Right renal cortex interstitium (tissue), 3 donors: ENCODE measurements around the gene FADS2. TPM values are rescaled to one million over a fixed set of nuclear protein-coding genes. Genes with fewer than 3 reads are reported as not detected.

Experiments
- DNase-seq, 3 donors: peaks; one replicate each; pipeline ENCODE4 v3.0.0-alpha.2; 2013; ENCODE audit warnings: low read depth in 3 of 3, low spot score in 2 of 3
- polyA plus RNA-seq, 3 donors: library from polyadenylated mRNA; unstranded; fragments of 120-200 nt; gene quantifications; one replicate each; pipeline ENCODE4 v1.2.1, GENCODE V29; 2013; ENCODE audit not compliant: insufficient read length in 3 of 3

Gene FADS2
- polyA plus RNA-seq: 100 to 1,000 TPM in 1 of 3 donors, 10 to 100 TPM in 2; 81.6 to 105 (median 98.8) TPM

GRCh38 chr11:61827571-61828378, at the start of gene FADS2:
TSS of gene FADS2 (plus strand) at chr11:61828300. CDS start at chr11:61828391, 91 bp downstream.
- peak in 2 of 3 donors; percentile 81 to 85 for DNase-seq

- DNase-seq: no peak
Measured at GRCh38 chr11:61778357-61778886, 49.7 kb upstream of the FADS2 start.

GRCh38 chr11:61778920-61779650, 49.0 kb upstream of the FADS2 start:
- no peak for DNase-seq

- DNase-seq: no peak
Measured at GRCh38 chr11:61779666-61780525, 48.2 kb upstream of the FADS2 start.

- DNase-seq: no peak
Measured at GRCh38 chr11:61780581-61781162, 47.4 kb upstream of the FADS2 start.

GRCh38 chr11:61781585-61781984, 46.5 kb upstream of the FADS2 start:
- no peak for DNase-seq

GRCh38 chr11:61782299-61782698, 45.8 kb upstream of the FADS2 start:
- no peak for DNase-seq

GRCh38 chr11:61782841-61783240, 45.3 kb upstream of the FADS2 start:
- no peak for DNase-seq

- DNase-seq: no peak
Measured at GRCh38 chr11:61783717-61784505, 44.2 kb upstream of the FADS2 start.

GRCh38 chr11:61784506-61784805, 43.6 kb upstream of the FADS2 start:
- no peak for DNase-seq

GRCh38 chr11:61785837-61786402, 42.2 kb upstream of the FADS2 start:
- no peak for DNase-seq

GRCh38 chr11:61787928-61788491, 40.1 kb upstream of the FADS2 start:
- DNase-seq: no peak

- peak; percentile 79 to 83 (median 82) for DNase-seq
Measured at GRCh38 chr11:61791737-61792309, 36.3 kb upstream of the FADS2 start.

- peak; percentile 90 to 95 (median 91) for DNase-seq
Measured at GRCh38 chr11:61792310-61793082, 35.6 kb upstream of the FADS2 start, which contains the start of the genes FEN1 and TMEM258. TSS of gene FEN1 (plus strand) at chr11:61792911. CDS start at chr11:61795362, 2,451 bp downstream. TSS of gene TMEM258 (minus strand) at chr11:61792599. CDS start at chr11:61792558, 41 bp downstream.

GRCh38 chr11:61793083-61793828, 34.8 kb upstream of the FADS2 start:
- no peak for DNase-seq

- no peak for DNase-seq
Measured at GRCh38 chr11:61793829-61794204, 34.3 kb upstream of the FADS2 start.

- no peak for DNase-seq
Measured at GRCh38 chr11:61794579-61794978, 33.5 kb upstream of the FADS2 start.
